ENCODE data around the gene HORMAD2. TPM values are rescaled to one million over a fixed set of nuclear protein-coding genes. Genes with fewer than 3 reads are reported as not detected.
"Not testable (repeated sequence)": the region's sequence is repeated elsewhere in the genome, so short reads cannot be mapped to it uniquely, and the experiment has no call there.

HORMAD2 gene
- total RNA-seq, 2 donors from 2014 or later, result not detected

GRCh38 chr22:30048681-30049080 lies 31.6 kb upstream of the HORMAD2 start:
- intact Hi-C loops (cut with DNase I), result loop anchor here in 1 of 2 donors (10.0 kb wide), 1 partner anchor 64 kb away; no protein-coding TSS in a partner anchor
- no peak for DNase-seq (ENCODE audit: low spot score)

- intact Hi-C loops (cut with DNase I), result no loop called here
- DNase-seq (ENCODE audit: low spot score), result no peak
Measured at GRCh38 chr22:30054067-30054763, 26.0 kb upstream of the HORMAD2 start.

GRCh38 chr22:30054764-30055069 lies 25.5 kb upstream of the HORMAD2 start:
- no peak for DNase-seq (ENCODE audit: low spot score)
- intact Hi-C loops (cut with DNase I), result no loop called here

- DNase-seq (ENCODE audit: low spot score), result no peak
- intact Hi-C loops (cut with DNase I), result no loop called here
Measured at GRCh38 chr22:30056015-30056414, 24.2 kb upstream of the HORMAD2 start.

- intact Hi-C loops (cut with DNase I), result no loop called here
- DNase-seq (ENCODE audit: low spot score), result no peak
Measured at GRCh38 chr22:30057375-30057774, 22.9 kb upstream of the HORMAD2 start.

GRCh38 chr22:30059346-30060020 lies 20.8 kb upstream of the HORMAD2 start:
- intact Hi-C loops (cut with DNase I); DNase-seq (ENCODE audit: low spot score): not testable (repeated sequence)

- intact Hi-C loops (cut with DNase I); DNase-seq (ENCODE audit: low spot score): not testable (repeated sequence)
Measured at GRCh38 chr22:30061094-30061493, 19.2 kb upstream of the HORMAD2 start.

- intact Hi-C loops (cut with DNase I), result no loop called here
- DNase-seq (ENCODE audit: low spot score), result no peak
Measured at GRCh38 chr22:30062259-30062658, 18.0 kb upstream of the HORMAD2 start.

- intact Hi-C loops (cut with DNase I), result no loop called here
Measured at GRCh38 chr22:30062950-30063349, 17.3 kb upstream of the HORMAD2 start.

GRCh38 chr22:30064172-30064571 lies 16.1 kb upstream of the HORMAD2 start:
- intact Hi-C loops (cut with DNase I), result no loop called here
- DNase-seq (ENCODE audit: low spot score), result no peak

More at GRCh38 chr22:30062950-30063349, 17.3 kb upstream of the HORMAD2 start:
- DNase-seq (ENCODE audit: low spot score), result no peak

- no peak for DNase-seq (ENCODE audit: low spot score)
- intact Hi-C loops (cut with DNase I), result no loop called here
Measured at GRCh38 chr22:30073743-30074142, 6.5 kb upstream of the HORMAD2 start.

- intact Hi-C loops (cut with DNase I), result no loop called here
- DNase-seq (ENCODE audit: low spot score), result no peak
Measured at GRCh38 chr22:30074147-30074546, 6.1 kb upstream of the HORMAD2 start.

GRCh38 chr22:30074994-30075393 lies 5.3 kb upstream of the HORMAD2 start:
- no peak for DNase-seq (ENCODE audit: low spot score)
- intact Hi-C loops (cut with DNase I), result no loop called here

- intact Hi-C loops (cut with DNase I), result no loop called here
Measured at GRCh38 chr22:30077279-30077880, 2.9 kb upstream of the HORMAD2 start.

GRCh38 chr22:30078320-30079311 lies 1.6 kb upstream of the HORMAD2 start:
- intact Hi-C loops (cut with DNase I), result no loop called here
- DNase-seq (ENCODE audit: low spot score), result no peak

More at GRCh38 chr22:30077279-30077880, 2.9 kb upstream of the HORMAD2 start:
- no peak for DNase-seq (ENCODE audit: low spot score)

- intact Hi-C loops (cut with DNase I), result no loop called here
Measured at GRCh38 chr22:30080805-30081204, 541 bp downstream of the HORMAD2 start.

GRCh38 chr22:30086496-30086895 lies 6.2 kb downstream of the HORMAD2 start:
- intact Hi-C loops (cut with DNase I), result no loop called here
- DNase-seq (ENCODE audit: low spot score), result no peak

More at GRCh38 chr22:30080805-30081204, 541 bp downstream of the HORMAD2 start:
- DNase-seq (ENCODE audit: low spot score), result no peak

- intact Hi-C loops (cut with DNase I); DNase-seq (ENCODE audit: low spot score): not testable (repeated sequence)
Measured at GRCh38 chr22:30087037-30087436, 6.8 kb downstream of the HORMAD2 start.

GRCh38 chr22:30087611-30088010 lies 7.3 kb downstream of the HORMAD2 start:
- intact Hi-C loops (cut with DNase I), result no loop called here
- no peak for DNase-seq (ENCODE audit: low spot score)

Data from posterior vena cava (tissue), 2 donors.